ENCODE results near the gene ARL8B. TPM values are rescaled to one million over a fixed set of nuclear protein-coding genes. Genes with fewer than 3 reads are reported as not detected.

The ARL8B gene
- total and polyA plus RNA-seq, 7 donors = 35.1 to 266 (median 141) TPM

DNA sequence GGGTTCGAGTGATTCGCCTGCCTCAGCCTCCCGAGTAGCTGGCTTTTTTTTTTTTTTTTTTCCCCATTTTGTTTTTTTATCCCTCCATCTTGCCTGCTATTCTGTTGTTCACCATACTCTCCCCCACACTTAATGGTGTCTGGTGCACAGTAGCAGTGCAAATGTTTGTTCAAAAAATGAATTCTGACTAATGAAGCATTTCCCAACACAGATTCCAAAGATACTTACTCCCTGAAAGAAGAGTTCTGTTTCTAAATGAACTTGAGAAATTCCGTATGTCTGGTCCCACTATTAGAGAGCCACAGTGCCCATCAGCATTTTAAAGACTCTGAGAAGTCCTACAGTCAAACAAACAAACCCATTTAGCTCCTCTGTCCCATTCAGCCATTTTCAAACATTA is 74.9 kb downstream of the ARL8B start:
- Histone ChIP-seq H3K36me3 (ENCODE audit: insufficient read depth in 1 of 2, low read depth in 1 of 2) (peaks cover 2 to 34% of the 10 kb centered on the region in 2 donors), H3K9me3 (no peaks in the 10 kb centered on the region), H3K4me1 (peaks cover 41% of the 10 kb centered on the region), H3K27ac (no peak overlapping the region), H3K27me3 (ENCODE audit: insufficient read depth in 3 of 3, low read length in 2 of 3) (no peaks in the 10 kb centered on the region), H3K4me3 (no peak overlapping the region)
- TF ChIP-seq, protein P1, sequence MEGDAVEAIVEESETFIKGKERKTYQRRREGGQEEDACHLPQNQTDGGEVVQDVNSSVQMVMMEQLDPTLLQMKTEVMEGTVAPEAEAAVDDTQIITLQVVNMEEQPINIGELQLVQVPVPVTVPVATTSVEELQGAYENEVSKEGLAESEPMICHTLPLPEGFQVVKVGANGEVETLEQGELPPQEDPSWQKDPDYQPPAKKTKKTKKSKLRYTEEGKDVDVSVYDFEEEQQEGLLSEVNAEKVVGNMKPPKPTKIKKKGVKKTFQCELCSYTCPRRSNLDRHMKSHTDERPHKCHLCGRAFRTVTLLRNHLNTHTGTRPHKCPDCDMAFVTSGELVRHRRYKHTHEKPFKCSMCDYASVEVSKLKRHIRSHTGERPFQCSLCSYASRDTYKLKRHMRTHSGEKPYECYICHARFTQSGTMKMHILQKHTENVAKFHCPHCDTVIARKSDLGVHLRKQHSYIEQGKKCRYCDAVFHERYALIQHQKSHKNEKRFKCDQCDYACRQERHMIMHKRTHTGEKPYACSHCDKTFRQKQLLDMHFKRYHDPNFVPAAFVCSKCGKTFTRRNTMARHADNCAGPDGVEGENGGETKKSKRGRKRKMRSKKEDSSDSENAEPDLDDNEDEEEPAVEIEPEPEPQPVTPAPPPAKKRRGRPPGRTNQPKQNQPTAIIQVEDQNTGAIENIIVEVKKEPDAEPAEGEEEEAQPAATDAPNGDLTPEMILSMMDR (IDR thresholded peaks at IDR 0.05) = no peak
- intact Hi-C loops (cut with DNase I) = loop anchor here in 1 of 2 donors (10.0 kb wide), 2 partner anchors 482 to 542 kb away; no protein-coding TSS in a partner anchor
- ATAC-seq = no peak
- DNase-seq = no peak
- 87 to 96% (median 92%) methylated on average over 4 of the region's 4 CpGs for WGBS, 3 donors

DNA sequence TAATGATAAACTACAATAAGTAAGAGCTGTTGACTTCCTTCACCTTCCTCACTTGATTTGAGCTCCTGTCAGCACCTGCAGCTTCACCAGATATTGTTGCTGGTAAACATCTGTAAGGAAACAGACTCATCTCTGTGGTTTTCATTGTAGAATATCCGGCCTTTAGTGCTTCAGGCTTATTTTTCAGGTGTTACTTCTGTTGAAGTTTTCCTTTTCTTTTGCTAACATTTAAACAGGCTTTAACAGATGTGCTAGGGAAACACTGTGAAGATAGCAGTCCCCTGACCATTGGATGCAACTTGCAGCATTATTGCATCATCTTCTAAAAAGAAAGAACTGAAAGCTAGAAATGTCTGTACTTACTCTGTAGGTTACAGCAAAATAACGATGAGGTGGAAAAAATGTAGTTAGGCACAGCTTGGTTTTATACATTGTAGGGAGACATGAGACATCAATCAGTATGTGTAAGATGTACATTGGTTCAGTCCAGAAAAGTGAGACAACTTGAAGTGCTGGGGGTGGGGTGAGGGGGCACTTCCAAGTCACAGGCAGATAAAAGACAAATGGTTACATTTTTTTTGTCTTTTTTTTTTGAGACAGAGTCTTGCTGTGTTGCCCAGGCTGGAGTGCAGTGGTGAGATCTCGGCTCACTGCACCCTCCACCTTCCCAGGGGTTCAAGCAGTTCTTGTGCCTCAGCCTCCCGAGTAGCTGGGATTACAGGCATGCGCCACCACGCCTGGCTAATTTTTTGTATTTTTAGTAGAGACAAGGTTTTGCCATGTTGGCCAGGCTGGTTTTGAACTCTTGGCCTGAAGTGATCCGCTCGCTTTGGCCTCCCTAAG is 75.6 kb downstream of the ARL8B start:
- Histone ChIP-seq H3K27me3 (ENCODE audit: insufficient read depth in 3 of 3, low read length in 2 of 3) (no peaks in the 10 kb centered on the region), H3K9me3 (no peaks in the 10 kb centered on the region), H3K27ac (no peak overlapping the region), H3K36me3 (ENCODE audit: insufficient read depth in 1 of 2, low read depth in 1 of 2) (peaks cover 5 to 41% of the 10 kb centered on the region in 2 donors), H3K4me1 (peaks cover 34% of the 10 kb centered on the region), H3K4me3 (no peak overlapping the region)
- intact Hi-C loops (cut with DNase I) = loop anchor here in 1 of 2 donors (10.0 kb wide), 2 partner anchors 483 to 543 kb away; no protein-coding TSS in a partner anchor
- TF ChIP-seq, protein P1 (IDR thresholded peaks at IDR 0.05) = no peak
- WGBS, 3 donors = 94 to 96% (median 94%) methylated on average over 8 of the region's 8 CpGs
- DNase-seq = no peak
- ATAC-seq = no peak

DNA sequence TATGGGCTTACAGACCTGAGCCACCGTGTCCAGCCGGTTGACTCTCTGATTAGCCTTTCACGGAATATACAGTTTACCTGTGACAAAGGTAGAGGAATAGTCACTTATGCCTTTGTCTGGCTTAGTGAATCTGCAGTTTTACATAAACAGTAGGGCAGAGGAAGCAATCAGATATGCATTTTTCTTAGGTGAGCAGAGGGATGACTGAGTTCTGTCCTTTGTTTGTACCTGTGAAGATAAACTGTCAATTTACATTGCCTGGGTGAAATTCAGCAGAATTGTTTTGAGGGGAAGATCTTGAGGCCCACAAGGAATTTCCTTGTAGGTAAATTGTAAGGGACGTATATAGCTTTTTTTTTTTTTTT is 76.2 kb downstream of the ARL8B start:
- Histone ChIP-seq H3K36me3 (ENCODE audit: insufficient read depth in 1 of 2, low read depth in 1 of 2) (peaks cover 5 to 47% of the 10 kb centered on the region in 2 donors), H3K9me3 (no peaks in the 10 kb centered on the region), H3K4me1 (peaks cover 31% of the 10 kb centered on the region), H3K4me3 (no peak overlapping the region), H3K27me3 (ENCODE audit: insufficient read depth in 3 of 3, low read length in 2 of 3) (no peaks in the 10 kb centered on the region), H3K27ac (no peak overlapping the region)
- no peak for ATAC-seq
- intact Hi-C loops (cut with DNase I) = loop anchor here in 1 of 2 donors (10.0 kb wide), 2 partner anchors 483 to 543 kb away; no protein-coding TSS in a partner anchor
- 93 to 96% (median 95%) methylated on average over 4 of the region's 4 CpGs for WGBS, 3 donors
- DNase-seq = no peak
- TF ChIP-seq, protein P1 (IDR thresholded peaks at IDR 0.05) = no peak

DNA sequence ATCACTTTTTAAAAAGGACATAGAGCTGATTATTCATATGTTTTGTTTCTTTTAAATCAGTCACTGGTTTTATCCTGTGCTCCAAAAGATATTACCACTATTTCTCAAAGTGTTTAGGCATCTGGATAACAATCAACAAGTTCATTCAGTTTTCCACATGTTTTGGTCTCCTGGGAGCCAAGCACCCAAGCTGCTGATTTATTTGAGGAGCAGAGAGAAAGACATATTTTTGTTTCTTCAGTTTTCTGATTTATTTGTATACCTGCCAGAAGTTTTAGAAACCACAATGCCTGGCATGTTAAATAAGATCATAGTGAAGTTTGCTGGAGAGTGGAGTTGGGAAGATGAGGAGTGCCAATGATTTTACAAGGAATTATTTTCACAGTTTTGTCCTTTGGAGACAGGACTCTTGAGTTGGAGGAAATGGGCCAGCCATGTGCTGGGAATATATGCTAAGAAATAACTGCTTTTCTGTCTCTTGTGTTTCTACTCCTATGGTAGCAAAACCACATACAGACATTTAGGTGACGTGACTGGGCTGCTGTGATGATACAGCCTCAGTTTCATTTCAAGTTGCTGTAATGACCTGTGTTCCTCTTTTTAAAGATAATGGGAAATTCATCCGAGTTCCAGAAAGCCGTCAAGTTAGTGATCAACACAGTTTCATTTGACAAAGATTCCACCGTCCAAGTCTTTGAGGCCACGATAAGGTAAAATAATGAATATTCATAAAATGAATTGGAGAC is 77.1 kb downstream of the ARL8B start:
- DNase-seq = no peak
- no peak overlapping the region for H3K27ac ChIP-seq
- TF ChIP-seq, protein P1 (IDR thresholded peaks at IDR 0.05) = no peak
- no peak for ATAC-seq
- 68 to 75% (median 73%) methylated on average over 5 of the region's 5 CpGs for WGBS, 3 donors
- H3K27me3 ChIP-seq (ENCODE audit: insufficient read depth in 3 of 3, low read length in 2 of 3) = no peaks in the 10 kb centered on the region
- H3K9me3 ChIP-seq = no peaks in the 10 kb centered on the region
- H3K4me3 ChIP-seq = no peak overlapping the region
- intact Hi-C loops (cut with DNase I) = loop anchor here in 1 of 2 donors (10.0 kb wide), 2 partner anchors 484 to 544 kb away; no protein-coding TSS in a partner anchor
- H3K36me3 ChIP-seq (ENCODE audit: insufficient read depth in 1 of 2, low read depth in 1 of 2) = peaks cover 5 to 56% of the 10 kb centered on the region in 2 donors
- peaks cover 29% of the 10 kb centered on the region for H3K4me1 ChIP-seq
